ENCODE measurements around the gene GRID1. TPM values are rescaled to one million over a fixed set of nuclear protein-coding genes. Genes with fewer than 3 reads are reported as not detected.

The GRID1 gene
- total and polyA plus RNA-seq, 5 donors: 0.06 to 1.8 (median 0.29) TPM

GRCh38 chr10:85978566-85979358, 387.8 kb downstream of the GRID1 start:
- no peak for ATAC-seq
- Histone ChIP-seq H3K4me3 (ENCODE audit: low read length) (no peak overlapping the region), H3K4me1 (ENCODE audit: control insufficient read depth, insufficient read depth, low read length) (no peaks in the 10 kb centered on the region), H3K9me3 (ENCODE audit: control insufficient read depth, low read length) (no peaks in the 10 kb centered on the region), H3K27me3 (ENCODE audit: control insufficient read depth, insufficient read depth) (no peaks in the 10 kb centered on the region), H3K27ac (ENCODE audit: low read length) (no peak overlapping the region)
- DNase-seq: no peak
- intact Hi-C loops (cut with DNase I): no loop called here
- 76% methylated on average over 2 of the region's 2 CpGs for WGBS

- intact Hi-C loops (cut with DNase I): no loop called here
- Histone ChIP-seq H3K9me3 (ENCODE audit: control insufficient read depth, low read length) (no peaks in the 10 kb centered on the region), H3K4me3 (ENCODE audit: low read length) (no peak overlapping the region), H3K27me3 (ENCODE audit: control insufficient read depth, insufficient read depth) (no peaks in the 10 kb centered on the region), H3K4me1 (ENCODE audit: control insufficient read depth, insufficient read depth, low read length) (no peaks in the 10 kb centered on the region), H3K27ac (ENCODE audit: low read length) (no peak overlapping the region)
- ATAC-seq (no peak), DNase-seq (no peak)
- WGBS: 89% methylated on average over 6 of the region's 6 CpGs
These were observed 389.0 kb downstream of the GRID1 start for GRCh38 chr10:85977642-85978041.

GRCh38 chr10:85976267-85976793, 390.3 kb downstream of the GRID1 start:
- no peaks in the 10 kb centered on the region for H3K9me3 ChIP-seq (ENCODE audit: control insufficient read depth, low read length)
- no peaks in the 10 kb centered on the region for H3K4me1 ChIP-seq (ENCODE audit: control insufficient read depth, insufficient read depth, low read length)
- H3K27ac ChIP-seq (ENCODE audit: low read length): no peak overlapping the region
- ATAC-seq (no peak), DNase-seq (no peak)
- no peaks in the 10 kb centered on the region for H3K27me3 ChIP-seq (ENCODE audit: control insufficient read depth, insufficient read depth)
- intact Hi-C loops (cut with DNase I): no loop called here
- H3K4me3 ChIP-seq (ENCODE audit: low read length): no peak overlapping the region
- WGBS: 80% methylated on average over 6 of the region's 6 CpGs

GRCh38 chr10:85971494-85971893, 395.1 kb downstream of the GRID1 start:
- intact Hi-C loops (cut with DNase I): no loop called here
- Histone ChIP-seq H3K27me3 (ENCODE audit: control insufficient read depth, insufficient read depth) (no peaks in the 10 kb centered on the region), H3K4me1 (ENCODE audit: control insufficient read depth, insufficient read depth, low read length) (no peaks in the 10 kb centered on the region), H3K4me3 (ENCODE audit: low read length) (no peak overlapping the region), H3K27ac (ENCODE audit: low read length) (no peak overlapping the region), H3K9me3 (ENCODE audit: control insufficient read depth, low read length) (no peaks in the 10 kb centered on the region)
- ATAC-seq (no peak), DNase-seq (no peak)

- intact Hi-C loops (cut with DNase I): no loop called here
- DNase-seq: no peak
- no peaks in the 10 kb centered on the region for H3K9me3 ChIP-seq (ENCODE audit: control insufficient read depth, low read length)
- no peak overlapping the region for H3K4me3 ChIP-seq (ENCODE audit: low read length)
- H3K27me3 ChIP-seq (ENCODE audit: control insufficient read depth, insufficient read depth): no peaks in the 10 kb centered on the region
- ATAC-seq: no peak
- WGBS: 86% methylated on average over 1 of the region's 1 CpG
- H3K27ac ChIP-seq (ENCODE audit: low read length): no peak overlapping the region
- H3K4me1 ChIP-seq (ENCODE audit: control insufficient read depth, insufficient read depth, low read length): no peaks in the 10 kb centered on the region
These were observed 399.0 kb downstream of the GRID1 start for GRCh38 chr10:85967594-85967993.

GRCh38 chr10:85961479-85962067, 405.0 kb downstream of the GRID1 start:
- DNase-seq: no peak
- 75% methylated on average over 1 of the region's 1 CpG for WGBS
- no peak for ATAC-seq
- Histone ChIP-seq H3K4me1 (ENCODE audit: control insufficient read depth, insufficient read depth, low read length) (no peaks in the 10 kb centered on the region), H3K27ac (ENCODE audit: low read length) (no peak overlapping the region), H3K9me3 (ENCODE audit: control insufficient read depth, low read length) (peaks cover 2% of the 10 kb centered on the region), H3K27me3 (ENCODE audit: control insufficient read depth, insufficient read depth) (no peaks in the 10 kb centered on the region), H3K4me3 (ENCODE audit: low read length) (no peak overlapping the region)
- intact Hi-C loops (cut with DNase I): no loop called here

GRCh38 chr10:85961073-85961472, 405.5 kb downstream of the GRID1 start:
- H3K4me1 ChIP-seq (ENCODE audit: control insufficient read depth, insufficient read depth, low read length): no peaks in the 10 kb centered on the region
- H3K9me3 ChIP-seq (ENCODE audit: control insufficient read depth, low read length): peaks cover 2% of the 10 kb centered on the region
- H3K27me3 ChIP-seq (ENCODE audit: control insufficient read depth, insufficient read depth): no peaks in the 10 kb centered on the region
- 84% methylated on average over 6 of the region's 6 CpGs for WGBS
- ATAC-seq: no peak
- intact Hi-C loops (cut with DNase I): no loop called here
- H3K27ac ChIP-seq (ENCODE audit: low read length): no peak overlapping the region
- no peak overlapping the region for H3K4me3 ChIP-seq (ENCODE audit: low read length)
- no peak for DNase-seq

GRCh38 chr10:85959239-85959638, 407.4 kb downstream of the GRID1 start:
- WGBS: 71% methylated on average over 3 of the region's 3 CpGs
- H3K27ac ChIP-seq (ENCODE audit: low read length): no peak overlapping the region
- DNase-seq (no peak), ATAC-seq (no peak)
- H3K4me3 ChIP-seq (ENCODE audit: low read length): no peak overlapping the region
- intact Hi-C loops (cut with DNase I): no loop called here
- no peaks in the 10 kb centered on the region for H3K4me1 ChIP-seq (ENCODE audit: control insufficient read depth, insufficient read depth, low read length)
- H3K9me3 ChIP-seq (ENCODE audit: control insufficient read depth, low read length): peaks cover 2% of the 10 kb centered on the region
- no peaks in the 10 kb centered on the region for H3K27me3 ChIP-seq (ENCODE audit: control insufficient read depth, insufficient read depth)

- DNase-seq: no peak
- no peak for ATAC-seq
- H3K4me1 ChIP-seq (ENCODE audit: control insufficient read depth, insufficient read depth, low read length): no peaks in the 10 kb centered on the region
- 76% methylated on average over 2 of the region's 2 CpGs for WGBS
- intact Hi-C loops (cut with DNase I): no loop called here
- H3K4me3 ChIP-seq (ENCODE audit: low read length): no peak overlapping the region
- no peaks in the 10 kb centered on the region for H3K9me3 ChIP-seq (ENCODE audit: control insufficient read depth, low read length)
- H3K27ac ChIP-seq (ENCODE audit: low read length): no peak overlapping the region
- H3K27me3 ChIP-seq (ENCODE audit: control insufficient read depth, insufficient read depth): no peaks in the 10 kb centered on the region
These were observed 415.7 kb downstream of the GRID1 start for GRCh38 chr10:85950921-85951320.

GRCh38 chr10:85946713-85947326, 419.8 kb downstream of the GRID1 start:
- Histone ChIP-seq H3K27ac (ENCODE audit: low read length) (no peak overlapping the region), H3K4me1 (ENCODE audit: control insufficient read depth, insufficient read depth, low read length) (no peaks in the 10 kb centered on the region), H3K4me3 (ENCODE audit: low read length) (no peak overlapping the region), H3K9me3 (ENCODE audit: control insufficient read depth, low read length) (no peaks in the 10 kb centered on the region), H3K27me3 (ENCODE audit: control insufficient read depth, insufficient read depth) (no peaks in the 10 kb centered on the region)
- WGBS: 84% methylated on average over 7 of the region's 7 CpGs
- intact Hi-C loops (cut with DNase I): no loop called here
- ATAC-seq (no peak), DNase-seq (no peak)

GRCh38 chr10:85936161-85936560, 430.4 kb downstream of the GRID1 start:
- Histone ChIP-seq H3K4me3 (ENCODE audit: low read length) (no peak overlapping the region), H3K4me1 (ENCODE audit: control insufficient read depth, insufficient read depth, low read length) (no peaks in the 10 kb centered on the region), H3K9me3 (ENCODE audit: control insufficient read depth, low read length) (no peaks in the 10 kb centered on the region), H3K27me3 (ENCODE audit: control insufficient read depth, insufficient read depth) (no peaks in the 10 kb centered on the region), H3K27ac (ENCODE audit: low read length) (no peak overlapping the region)
- no peak for ATAC-seq
- no peak for DNase-seq
- intact Hi-C loops (cut with DNase I): no loop called here
- 15% methylated on average over 1 of the region's 1 CpG for WGBS
